HUES6 (cell line): ENCODE measurements around the gene MNAT1.

Source experiments
- H3K27ac ChIP-seq: 2 replicates; pipeline ENCODE4 v1.7.0; 2013; ENCODE audit warnings: low read depth, mild to moderate bottlenecking, low read length, inconsistent platforms
- H3K27me3 ChIP-seq: 2 replicates; pipeline ENCODE4 v1.6.1; 2013; ENCODE audit warnings: low read length; ENCODE audit not compliant: control insufficient read depth, insufficient read depth
- H3K36me3 ChIP-seq: 2 replicates; pipeline ENCODE4 v1.6.1; 2013; ENCODE audit warnings: low read length; ENCODE audit not compliant: control insufficient read depth, insufficient read depth
- H3K4me1 ChIP-seq: 2 replicates; pipeline ENCODE4 v1.6.1; 2013; ENCODE audit warnings: low read length; ENCODE audit not compliant: control insufficient read depth, insufficient read depth
- H3K4me3 ChIP-seq: 2 replicates; pipeline ENCODE4 v1.5.1; 2013; ENCODE audit warnings: low read depth, low read length
- H3K9ac ChIP-seq: one replicate; pipeline ENCODE4 v1.6.1; 2013; ENCODE audit warnings: mild to moderate bottlenecking, low read length
- H3K9me3 ChIP-seq: 2 replicates; pipeline ENCODE4 v1.6.1; 2013; ENCODE audit warnings: low read depth, low read length; ENCODE audit not compliant: control insufficient read depth, insufficient read depth

MNAT1 gene

GRCh38 chr14:60738843-60739508, 4.4 kb downstream of the MNAT1 start:
- Histone ChIP-seq H3K36me3 (no peaks in the 10 kb centered on the region), H3K4me3 (no peak overlapping the region), H3K9ac (no peak overlapping the region), H3K9me3 (no peaks in the 10 kb centered on the region), H3K27ac (no peak overlapping the region), H3K4me1 (peaks cover 8% of the 10 kb centered on the region), H3K27me3 (no peaks in the 10 kb centered on the region)

GRCh38 chr14:60744566-60744965, 10.0 kb downstream of the MNAT1 start:
- Histone ChIP-seq H3K4me3 (no peak overlapping the region), H3K9me3 (no peaks in the 10 kb centered on the region), H3K36me3 (no peaks in the 10 kb centered on the region), H3K4me1 (peaks cover 8% of the 10 kb centered on the region), H3K9ac (no peak overlapping the region), H3K27ac (no peak overlapping the region), H3K27me3 (no peaks in the 10 kb centered on the region)

- Histone ChIP-seq H3K9ac (no peak overlapping the region), H3K27me3 (no peaks in the 10 kb centered on the region), H3K4me3 (no peak overlapping the region), H3K4me1 (peaks cover 21% of the 10 kb centered on the region), H3K9me3 (no peaks in the 10 kb centered on the region), H3K36me3 (no peaks in the 10 kb centered on the region), H3K27ac (no peak overlapping the region)
These were observed 18.9 kb downstream of the MNAT1 start for GRCh38 chr14:60753264-60754119.

- Histone ChIP-seq H3K36me3 (no peaks in the 10 kb centered on the region), H3K9me3 (no peaks in the 10 kb centered on the region), H3K4me1 (peaks cover 54% of the 10 kb centered on the region), H3K27me3 (no peaks in the 10 kb centered on the region), H3K4me3 (no peak overlapping the region), H3K27ac (peak overlapping the region; percentile 44; the same call in 1 of the 2 replicates), H3K9ac (no peak overlapping the region)
These were observed 22.3 kb downstream of the MNAT1 start for GRCh38 chr14:60756847-60757246.

GRCh38 chr14:60757567-60758002, 23.0 kb downstream of the MNAT1 start:
- no peak overlapping the region for H3K4me3 ChIP-seq
- H3K9ac ChIP-seq = no peak overlapping the region
- peaks cover 56% of the 10 kb centered on the region for H3K4me1 ChIP-seq
- no peaks in the 10 kb centered on the region for H3K36me3 ChIP-seq
- no peaks in the 10 kb centered on the region for H3K9me3 ChIP-seq
- peak overlapping the region; percentile 46; the same call in 1 of the 2 replicates for H3K27ac ChIP-seq
- no peaks in the 10 kb centered on the region for H3K27me3 ChIP-seq

- H3K27ac ChIP-seq = peak overlapping the region; percentile 77
These were observed 24.3 kb downstream of the MNAT1 start for GRCh38 chr14:60758885-60759284.

GRCh38 chr14:60760209-60760608, 25.6 kb downstream of the MNAT1 start:
- Histone ChIP-seq H3K9ac (no peak overlapping the region), H3K27ac (peak overlapping the region; percentile 92), H3K9me3 (no peaks in the 10 kb centered on the region), H3K27me3 (no peaks in the 10 kb centered on the region), H3K36me3 (no peaks in the 10 kb centered on the region), H3K4me1 (peaks cover 63% of the 10 kb centered on the region), H3K4me3 (peak overlapping the region; percentile 27)

More at GRCh38 chr14:60758885-60759284, 24.3 kb downstream of the MNAT1 start:
- Histone ChIP-seq H3K4me1 (peaks cover 58% of the 10 kb centered on the region), H3K36me3 (no peaks in the 10 kb centered on the region), H3K4me3 (no peak overlapping the region), H3K9ac (no peak overlapping the region), H3K27me3 (no peaks in the 10 kb centered on the region), H3K9me3 (no peaks in the 10 kb centered on the region)

- Histone ChIP-seq H3K9me3 (no peaks in the 10 kb centered on the region), H3K9ac (no peak overlapping the region), H3K36me3 (no peaks in the 10 kb centered on the region), H3K27ac (peak overlapping the region; percentile 92), H3K27me3 (no peaks in the 10 kb centered on the region), H3K4me3 (peak overlapping the region; percentile 27), H3K4me1 (peaks cover 61% of the 10 kb centered on the region)
These were observed 26.2 kb downstream of the MNAT1 start for GRCh38 chr14:60760644-60761364.

- Histone ChIP-seq H3K27ac (no peak overlapping the region), H3K4me3 (no peak overlapping the region), H3K9ac (no peak overlapping the region), H3K36me3 (no peaks in the 10 kb centered on the region), H3K27me3 (no peaks in the 10 kb centered on the region), H3K4me1 (peaks cover 7% of the 10 kb centered on the region; the same call in 1 of the 2 replicates), H3K9me3 (no peaks in the 10 kb centered on the region)
These were observed 34.0 kb downstream of the MNAT1 start for GRCh38 chr14:60768602-60769001.

GRCh38 chr14:60771117-60771516, 36.6 kb downstream of the MNAT1 start:
- no peaks in the 10 kb centered on the region for H3K4me1 ChIP-seq
- no peak overlapping the region for H3K9ac ChIP-seq
- no peak overlapping the region for H3K27ac ChIP-seq
- H3K4me3 ChIP-seq = no peak overlapping the region
- H3K27me3 ChIP-seq = no peaks in the 10 kb centered on the region
- H3K9me3 ChIP-seq = no peaks in the 10 kb centered on the region
- no peaks in the 10 kb centered on the region for H3K36me3 ChIP-seq
